Inflammatory macrophage treated with lipopolysaccharide for 1 hour (primary cell): Measurements from ENCODE around the gene CCDC187.
"Not testable (repeated sequence)": the region's sequence is repeated elsewhere in the genome, so short reads cannot be mapped to it uniquely, and the experiment has no call there.

Source experiments
- DNase-seq, 2 donors: peaks; one replicate each; pipeline ENCODE4 v3.0.0-alpha.2; 2020 to 2022

The CCDC187 gene

GRCh38 chr9:136326761-136327303, 22.9 kb upstream of the CCDC187 start:
- no peak for DNase-seq

- no peak for DNase-seq
Observed at GRCh38 chr9:136326061-136326760, 22.3 kb upstream of the CCDC187 start.

- DNase-seq: no peak
Observed at GRCh38 chr9:136325358-136325757, 21.5 kb upstream of the CCDC187 start.

- no peak for DNase-seq
Observed at GRCh38 chr9:136324501-136325300, 20.8 kb upstream of the CCDC187 start.

- DNase-seq: no peak
Observed at GRCh38 chr9:136323371-136323789, 19.5 kb upstream of the CCDC187 start.

- DNase-seq: no peak
Observed at GRCh38 chr9:136322756-136323330, 18.9 kb upstream of the CCDC187 start.

GRCh38 chr9:136321561-136321960, 17.7 kb upstream of the CCDC187 start:
- DNase-seq: no peak

GRCh38 chr9:136320972-136321371, 17.1 kb upstream of the CCDC187 start:
- DNase-seq: not testable (repeated sequence)

- DNase-seq: not testable (repeated sequence)
Observed at GRCh38 chr9:136319955-136320354, 16.1 kb upstream of the CCDC187 start.

- not testable (repeated sequence) for DNase-seq
Observed at GRCh38 chr9:136319244-136319643, 15.3 kb upstream of the CCDC187 start.

- DNase-seq: no peak
Observed at GRCh38 chr9:136318776-136319241, 14.9 kb upstream of the CCDC187 start.

- no peak for DNase-seq
Observed at GRCh38 chr9:136318111-136318775, 14.3 kb upstream of the CCDC187 start.

GRCh38 chr9:136317695-136318094, 13.8 kb upstream of the CCDC187 start:
- DNase-seq: no peak

- DNase-seq: no peak
Observed at GRCh38 chr9:136316896-136317676, 13.2 kb upstream of the CCDC187 start.

- DNase-seq: no peak
Observed at GRCh38 chr9:136316271-136316751, 12.4 kb upstream of the CCDC187 start.

GRCh38 chr9:136314944-136315343, 11.1 kb upstream of the CCDC187 start:
- DNase-seq: no peak

GRCh38 chr9:136314056-136314416, 10.1 kb upstream of the CCDC187 start:
- DNase-seq: no peak

GRCh38 chr9:136313111-136314055, 9.5 kb upstream of the CCDC187 start:
- no peak for DNase-seq

GRCh38 chr9:136312436-136312835, 8.5 kb upstream of the CCDC187 start:
- DNase-seq: peak; percentile 26 to 51

- no peak for DNase-seq
Observed at GRCh38 chr9:136312009-136312375, 8.1 kb upstream of the CCDC187 start.
